Activated naive CD8-positive, alpha-beta T cell treated with anti-CD3 and anti-CD28 coated beads, Interleukin-2, amount 50 U/mL, for 16 hours (primary cell): Measurements from ENCODE around the gene AOX1.
"Not testable (repeated sequence)": the region's sequence is repeated elsewhere in the genome, so short reads cannot be mapped to it uniquely, and the experiment has no call there.

Source experiments
- DNase-seq: peaks from one replicate; pipeline ENCODE4 v3.0.0-alpha.2; 2020; ENCODE audit warnings: low read depth, low spot score

AOX1 gene

GRCh38 chr2:200602584-200602983 is 16.8 kb downstream of the AOX1 start:
- DNase-seq, result no peak

GRCh38 chr2:200603972-200604371 is 18.2 kb downstream of the AOX1 start:
- DNase-seq, result no peak

- no peak for DNase-seq
Measured at GRCh38 chr2:200604571-200605255, 18.9 kb downstream of the AOX1 start.

- no peak for DNase-seq
Measured at GRCh38 chr2:200608341-200609027, 22.7 kb downstream of the AOX1 start.

GRCh38 chr2:200609028-200609614 is 23.3 kb downstream of the AOX1 start:
- no peak for DNase-seq

GRCh38 chr2:200610217-200610616 is 24.4 kb downstream of the AOX1 start:
- not testable (repeated sequence) for DNase-seq

- DNase-seq, result no peak
Measured at GRCh38 chr2:200613692-200614091, 27.9 kb downstream of the AOX1 start.

- DNase-seq, result no peak
Measured at GRCh38 chr2:200614249-200614648, 28.4 kb downstream of the AOX1 start.

GRCh38 chr2:200615247-200615646 is 29.4 kb downstream of the AOX1 start:
- no peak for DNase-seq

GRCh38 chr2:200616193-200616592 is 30.4 kb downstream of the AOX1 start:
- DNase-seq, result no peak

GRCh38 chr2:200616656-200617055 is 30.8 kb downstream of the AOX1 start:
- DNase-seq, result no peak

- no peak for DNase-seq
Measured at GRCh38 chr2:200617156-200618053, 31.6 kb downstream of the AOX1 start.

GRCh38 chr2:200618054-200618419 is 32.2 kb downstream of the AOX1 start:
- DNase-seq, result no peak

- no peak for DNase-seq
Measured at GRCh38 chr2:200618590-200619021, 32.8 kb downstream of the AOX1 start.

- DNase-seq, result no peak
Measured at GRCh38 chr2:200619279-200619678, 33.5 kb downstream of the AOX1 start.

GRCh38 chr2:200620606-200621390 is 35.0 kb downstream of the AOX1 start:
- DNase-seq, result no peak

GRCh38 chr2:200622106-200622505 is 36.3 kb downstream of the AOX1 start:
- DNase-seq, result no peak

- DNase-seq, result no peak
Measured at GRCh38 chr2:200624026-200624425, 38.2 kb downstream of the AOX1 start.

- no peak for DNase-seq
Measured at GRCh38 chr2:200624658-200625057, 38.8 kb downstream of the AOX1 start.

GRCh38 chr2:200625282-200625681 is 39.5 kb downstream of the AOX1 start:
- DNase-seq, result no peak

GRCh38 chr2:200625958-200626363 is 40.1 kb downstream of the AOX1 start:
- no peak for DNase-seq
